HEK293T (cell line): ENCODE data around the gene LIN37.

Experiments used
- BHLHE40 ChIP-seq: fragments of 450-650 bp; IDR thresholded peaks from 2 replicates; pipeline ENCODE4 v1.6.1; 2016; ENCODE audit warnings: mild to moderate bottlenecking, moderate library complexity, borderline replicate concordance
- FOXA1 ChIP-seq: fragments of 450-650 bp; IDR thresholded peaks from 2 replicates; pipeline ENCODE4 v1.6.1; 2016; ENCODE audit warnings: mild to moderate bottlenecking
- FOXK2 ChIP-seq: fragments of 450-650 bp; IDR thresholded peaks from 2 replicates; pipeline ENCODE4 v1.6.1; 2016; ENCODE audit warnings: mild to moderate bottlenecking
- FOXM1 ChIP-seq: fragments of 450-650 bp; IDR thresholded peaks from 2 replicates; pipeline ENCODE4 v1.6.1; 2017; ENCODE audit warnings: mild to moderate bottlenecking, borderline replicate concordance
- LEF1 ChIP-seq: fragments of 450-650 bp; IDR thresholded peaks from 2 replicates; pipeline ENCODE4 v1.6.1; 2017; ENCODE audit warnings: mild to moderate bottlenecking, borderline replicate concordance
- SUZ12 ChIP-seq: fragments of 450-650 bp; IDR thresholded peaks from 2 replicates; pipeline ENCODE4 v1.6.1; 2016; ENCODE audit warnings: mild to moderate bottlenecking

- TF ChIP-seq FOXK2 (no peak), LEF1 (no peak), BHLHE40 (no peak), FOXM1 (no peak), FOXA1 (no peak), SUZ12 (no peak)
Observed at GRCh38 chr19:35746087-35746462, 2.3 kb upstream of the LIN37 start.
